IMR-90 (cell line): ENCODE data around the gene TBRG4. TPM values are rescaled to one million over a fixed set of nuclear protein-coding genes. Genes with fewer than 3 reads are reported as not detected.
A peak's percentile ranks its signal among the peaks of the same experiment; 100 is the strongest.

Source experiments
- ATAC-seq: fragments of 200-7000 bp; cut with Tn5 transposase; 2 replicates; pipeline ENCODE4 v1.9.1; 2020; ENCODE audit warnings: low read depth, mild to moderate bottlenecking, moderate library complexity
- BruUV-seq: library from RNA; stranded (reverse); fragments of 400-500 nt; replicated peaks from 2 replicates; lab custom pipeline; 2021; lab: Mats Ljungman, UMichigan
- CTCF ChIA-PET: fragments of 300-600 bp; formaldehyde crosslinking; extraction: SDS; loops from one replicate; lab custom pipeline; 2021; ENCODE audit warnings: antibody characterized with exemption; lab: Yijun Ruan, JAX
- POLR2A ChIA-PET: fragments of 300-600 bp; sonication (Branson Sonifier 250); formaldehyde crosslinking; loops from one replicate; lab custom pipeline; 2022; ENCODE audit warnings: antibody characterized with exemption; ENCODE audit not compliant: unreplicated experiment; lab: Charles Lee
- DNase-seq: peaks from one replicate; pipeline ENCODE4 v3.0.0; 2013
- H2AFZ ChIP-seq: replicated peaks from 2 replicates; pipeline ENCODE3; 2013; ENCODE audit warnings: low read length, mild to moderate bottlenecking; ENCODE audit not compliant: poor library complexity
- H2AK5ac ChIP-seq: 2 replicates; pipeline ENCODE4 v1.6.1; 2013; ENCODE audit warnings: low read depth, low read length, inconsistent platforms
- H2AK9ac ChIP-seq: replicated peaks from 2 replicates; pipeline ENCODE3; 2013; ENCODE audit warnings: mild to moderate bottlenecking, low read depth, low read length, moderate library complexity; ENCODE audit not compliant: poor library complexity
- H2BK120ac ChIP-seq: 2 replicates; pipeline ENCODE4 v1.6.1; 2013; ENCODE audit warnings: low read depth, low read length, inconsistent platforms
- H2BK15ac ChIP-seq: 3 replicates; pipeline ENCODE4 v1.6.1; 2013; ENCODE audit warnings: low read depth, low read length, inconsistent platforms
- H2BK20ac ChIP-seq: 2 replicates; pipeline ENCODE4 v1.6.1; 2013; ENCODE audit warnings: low read depth, mild to moderate bottlenecking, inconsistent platforms, low read length, moderate library complexity
- H2BK5ac ChIP-seq: 2 replicates; pipeline ENCODE4 v1.6.1; 2013; ENCODE audit warnings: mild to moderate bottlenecking, low read depth, low read length, inconsistent platforms; ENCODE audit not compliant: poor library complexity, severe bottlenecking
- H3K14ac ChIP-seq: replicated peaks from 2 replicates; pipeline ENCODE4 v1.6.1; 2013; ENCODE audit warnings: low read depth, low read length, inconsistent platforms
- H3K18ac ChIP-seq: 2 replicates; pipeline ENCODE4 v1.6.1; 2013; ENCODE audit warnings: low read depth, low read length, control low read depth
- H3K23ac ChIP-seq: 2 replicates; pipeline ENCODE4 v1.6.1; 2013; ENCODE audit warnings: low read depth, low read length, inconsistent platforms
- H3K27ac ChIP-seq: 2 replicates; pipeline ENCODE4 v1.5.1; 2013; ENCODE audit warnings: mild to moderate bottlenecking, control low read depth, low read length; ENCODE audit not compliant: insufficient read depth
- H3K27me3 ChIP-seq: 2 replicates; pipeline ENCODE4 v1.6.1; 2013; ENCODE audit warnings: low read length; ENCODE audit not compliant: control insufficient read depth, insufficient read depth
- H3K36me3 ChIP-seq: 2 replicates; pipeline ENCODE4 v1.6.1; 2013; ENCODE audit warnings: low read length, mixed read lengths; ENCODE audit not compliant: control insufficient read depth, insufficient read depth
- H3K4ac ChIP-seq: 2 replicates; pipeline ENCODE4 v1.6.1; 2013; ENCODE audit warnings: low read depth, low read length, inconsistent platforms
- H3K4me1 ChIP-seq: 2 replicates; pipeline ENCODE4 v1.6.1; 2013; ENCODE audit warnings: low read length, mixed read lengths; ENCODE audit not compliant: control insufficient read depth, insufficient read depth
- H3K4me2 ChIP-seq: 2 replicates; pipeline ENCODE4 v1.6.1; 2013; ENCODE audit warnings: low read depth, mild to moderate bottlenecking, control low read depth, low read length, moderate library complexity
- H3K4me3 ChIP-seq: 2 replicates; pipeline ENCODE4 v1.5.1; 2013; ENCODE audit warnings: low read depth, mild to moderate bottlenecking, control low read depth, low read length, moderate library complexity; ENCODE audit not compliant: insufficient read depth
- H3K56ac ChIP-seq: 2 replicates; pipeline ENCODE4 v1.6.1; 2013; ENCODE audit warnings: low read length, inconsistent platforms; ENCODE audit not compliant: insufficient read depth; ENCODE audit errors: extremely low read depth
- H3K79me1 ChIP-seq, 2 experiments: 2 replicates each; pipeline ENCODE4 v1.6.1; 2013; ENCODE audit warnings: low read length in 2 of 2, inconsistent platforms in 1 of 2, low read depth in 1 of 2
- H3K9ac ChIP-seq: 2 replicates; pipeline ENCODE4 v1.6.1; 2013; ENCODE audit warnings: low read depth, low read length, control low read depth
- H3K9me1 ChIP-seq: 2 replicates; pipeline ENCODE4 v1.6.1; 2013; ENCODE audit warnings: low read length, inconsistent platforms; ENCODE audit not compliant: insufficient read depth
- H3K9me3 ChIP-seq: 2 replicates; pipeline ENCODE4 v1.6.1; 2013; ENCODE audit warnings: low read length; ENCODE audit not compliant: control insufficient read depth, insufficient read depth
- H4K20me1 ChIP-seq: 2 replicates; pipeline ENCODE4 v1.6.1; 2013; ENCODE audit warnings: low read length, inconsistent platforms; ENCODE audit not compliant: insufficient read depth
- H4K5ac ChIP-seq: 2 replicates; pipeline ENCODE4 v1.6.1; 2013; ENCODE audit warnings: mild to moderate bottlenecking, low read depth, low read length, control low read depth
- H4K8ac ChIP-seq, 2 experiments: 2 replicates each; pipeline ENCODE4 v1.6.1; 2013; ENCODE audit warnings: low read depth in 2 of 2, low read length in 2 of 2, control low read depth in 1 of 2, inconsistent platforms in 1 of 2
- H4K91ac ChIP-seq: 2 replicates; pipeline ENCODE4 v1.6.1; 2013; ENCODE audit warnings: low read depth, low read length, inconsistent platforms; ENCODE audit not compliant: insufficient read depth
- CEBPB ChIP-seq: IDR thresholded peaks from 2 replicates; pipeline ENCODE4 v1.6.1; 2012; ENCODE audit warnings: low read depth, low read length, improper control_type of control experiment
- CHD1 ChIP-seq: IDR thresholded peaks from 2 replicates; pipeline ENCODE4 v1.6.1; 2012; ENCODE audit warnings: low read depth, low read length, improper control_type of control experiment
- FOS ChIP-seq: fragments of 150-350 bp; IDR thresholded peaks from 2 replicates; pipeline ENCODE4 v1.6.1; 2016; ENCODE audit warnings: low read depth, low read length
- MAFK ChIP-seq: IDR thresholded peaks from 2 replicates; pipeline ENCODE4 v1.6.1; 2012; ENCODE audit warnings: low read depth, low read length, improper control_type of control experiment
- MAZ ChIP-seq: IDR thresholded peaks from 2 replicates; pipeline ENCODE4 v1.6.1; 2012; ENCODE audit warnings: low read depth, mild to moderate bottlenecking, low read length, improper control_type of control experiment, moderate library complexity, borderline replicate concordance
- MXI1 ChIP-seq: IDR thresholded peaks from 2 replicates; pipeline ENCODE4 v1.6.1; 2012; ENCODE audit warnings: low read depth, mild to moderate bottlenecking, low read length, moderate library complexity, borderline replicate concordance
- NFE2L2 ChIP-seq: fragments of 150-350 bp; IDR thresholded peaks from 2 replicates; pipeline ENCODE4 v1.6.1; 2016; ENCODE audit warnings: low read depth, mild to moderate bottlenecking, low read length
- POLR2A ChIP-seq: IDR thresholded peaks from 2 replicates; pipeline ENCODE4 v1.6.1; 2012; ENCODE audit warnings: mild to moderate bottlenecking, low read depth, low read length
- RAD21 ChIP-seq: IDR thresholded peaks from 2 replicates; pipeline ENCODE4 v1.6.1; 2012; ENCODE audit warnings: low read length, improper control_type of control experiment
- RCOR1 ChIP-seq: IDR thresholded peaks from 2 replicates; pipeline ENCODE4 v1.6.1; 2012; ENCODE audit warnings: mild to moderate bottlenecking, low read length, improper control_type of control experiment; ENCODE audit not compliant: insufficient replicate concordance
- RFX5 ChIP-seq: IDR thresholded peaks from 2 replicates; pipeline ENCODE4 v1.8.0; 2012; ENCODE audit warnings: low read depth, mild to moderate bottlenecking, low read length, moderate library complexity
- SMC3 ChIP-seq: fragments of 150-350 bp; IDR thresholded peaks from 2 replicates; pipeline ENCODE4 v1.6.1; 2016; ENCODE audit warnings: low read depth, mild to moderate bottlenecking, antibody characterized with exemption, low read length, moderate library complexity
- USF2 ChIP-seq: fragments of 150-350 bp; IDR thresholded peaks from 2 replicates; pipeline ENCODE4 v1.6.1; 2017; ENCODE audit warnings: mild to moderate bottlenecking, antibody characterized with exemption, low read length, low read depth
- WGBS, 2 experiments: methylation state at CpG; one replicate each; pipeline versions ENCODE4 v1.1.5 to v1.1.7; 2013; ENCODE audit warnings: missing lambda C conversion rate in 2 of 2; ENCODE audit not compliant: insufficient read length in 1 of 2; ENCODE audit errors: extremely low coverage in 2 of 2; 5-methylcytosine and 5-hydroxymethylcytosine counted together
- dilution Hi-C: fragments of 300-500 bp; cut with HindIII; formaldehyde crosslinking; loops from one replicate; pipeline ENCODE4 v1.14.3; 2018; ENCODE audit warnings: low sequenced_read_pairs; ENCODE audit not compliant: unreplicated experiment
- in situ Hi-C: fragments of 300-500 bp; cut with MboI; formaldehyde crosslinking; loops from 3 replicates; pipeline ENCODE4 v1.14.3; 2019; ENCODE audit warnings: low sequenced_read_pairs, inconsistent platforms, mixed read lengths
- intact Hi-C: fragments of 100-400 bp; cut with micrococcal nuclease; formaldehyde crosslinking; loops from 2 replicates; pipeline ENCODE4 v1.10.0; 2022
- polyA plus RNA-seq, 3 experiments: library from polyadenylated mRNA; depleted of rRNA; stranded (reverse); fragments of >200 nt; gene quantifications; 2 replicates each; pipeline ENCODE4 v1.2.3, GENCODE V29; 2012; ENCODE audit warnings: low replicate concordance in 1 of 3
- total RNA-seq: library from RNA; depleted of rRNA; stranded (reverse); fragments of >200 nt; gene quantifications from 2 replicates; pipeline ENCODE4 v1.2.3, GENCODE V29; 2012
- TF ChIP-seq, protein P1 (sequence below): conservative IDR thresholded peaks from 2 replicates; pipeline ENCODE4 v1.5.1; 2012; ENCODE audit warnings: mild to moderate bottlenecking, low read depth, low read length, improper control_type of control experiment
- TF ChIP-seq, protein P2 (sequence below): fragments of 150-350 bp; IDR thresholded peaks from 2 replicates; pipeline ENCODE4 v1.6.1; 2016; ENCODE audit warnings: low read depth, mild to moderate bottlenecking, low read length, moderate library complexity, borderline replicate concordance

TBRG4 gene
- total and polyA plus RNA-seq, 2 of the 4 experiments (the other 2 are of a cell fraction): 71.6 to 77.6 TPM

DNA sequence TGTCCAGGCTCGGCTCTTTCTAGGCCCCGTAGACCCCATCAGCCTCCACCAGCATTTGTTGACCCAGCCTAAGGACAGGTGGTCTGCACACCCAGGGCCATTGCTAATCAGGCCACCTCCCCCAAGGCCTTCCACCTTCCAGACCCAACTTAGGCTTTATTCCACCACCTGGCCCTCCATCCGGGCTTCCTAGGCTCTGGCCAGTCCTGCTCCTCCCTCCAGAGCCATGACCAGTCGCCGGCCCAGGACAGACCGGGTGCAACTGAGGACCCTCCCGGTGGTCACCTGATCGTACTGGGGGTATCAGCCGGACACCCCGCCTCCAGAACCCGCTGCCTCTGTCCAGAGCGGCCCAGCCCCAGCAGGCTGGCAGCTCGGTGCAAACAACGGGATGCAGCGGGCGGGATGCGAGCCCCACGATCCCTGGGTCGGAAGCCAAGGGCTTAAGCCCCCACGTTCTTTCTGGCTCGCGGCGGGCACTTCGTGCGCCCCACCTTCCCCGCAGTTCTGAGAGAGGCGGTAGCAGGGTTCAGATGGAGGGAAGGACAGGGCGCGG is 23.3 kb downstream of the TBRG4 start:
- Histone ChIP-seq H3K36me3 (peaks cover 7% of the 10 kb centered on the region; the same call in 1 of the 2 replicates), H3K4me2 (peak overlapping the region; percentile 83), H4K5ac (0 out of 2 replicates have a peak overlapping the region, but pooled peaks have one; percentile 26), H2BK20ac (no peak overlapping the region), H2BK120ac (0 out of 2 replicates have a peak overlapping the region, but pooled peaks have one; percentile 8), H3K79me1 (peaks cover 0 to 8% of the 10 kb centered on the region in 2 experiments; a peak in 1 of 4 replicates), H2BK5ac (no peak overlapping the region), H3K4me1 (peaks cover 4% of the 10 kb centered on the region; the same call in 1 of the 2 replicates), H3K14ac (no peak overlapping the region; the same call in 1 of the 2 replicates), H2AK5ac (peak overlapping the region; percentile 82), H3K56ac (no peak overlapping the region), H2AFZ (peak overlapping the region; percentile 95), H3K18ac (no peak overlapping the region), H4K8ac (peak overlapping the region; percentile 40 to 54; a peak in 2 of 4 replicates), H3K27ac (no peak overlapping the region), H3K23ac (no peak overlapping the region), H3K9ac (peak overlapping the region; percentile 7; the same call in 1 of the 2 replicates), H2AK9ac (peak overlapping the region; percentile 94), H3K9me1 (peaks cover 4% of the 10 kb centered on the region; the same call in 1 of the 2 replicates), H2BK15ac (no peak overlapping the region), H3K4me3 (peak overlapping the region; percentile 62), H4K20me1 (no peaks in the 10 kb centered on the region), H3K9me3 (no peaks in the 10 kb centered on the region), H4K91ac (no peak overlapping the region; the same call in 1 of the 2 replicates), H3K27me3 (no peaks in the 10 kb centered on the region), H3K4ac (peak overlapping the region; percentile 35; the same call in 1 of the 2 replicates)
- ChIA-PET POLR2A (no interaction called here), CTCF (interaction anchor here (0.7 kb wide), 1 partner anchor 18 kb away, joined by 3 read pairs; no protein-coding TSS in a partner anchor)
- dilution Hi-C loops (no loop called here), intact Hi-C loops (no loop called here), in situ Hi-C loops (no loop called here)
- 26% methylated on average over 14 of the region's 29 CpGs; no CpG with 5 or more reads in 1 of the 2 experiments for WGBS, 2 experiments
- no TSS peak for BruUV-seq
- DNase-seq: no peak
- peak; percentile 5 for ATAC-seq
- TF ChIP-seq MAZ (no peak), RFX5 (no peak), RAD21 (no peak), MAFK (no peak), POLR2A (no peak), MXI1 (no peak), NFE2L2 (no peak), SMC3 (no peak), FOS (no peak), CHD1 (no peak), RCOR1 (no peak), CEBPB (no peak), USF2 (no peak)
- TF ChIP-seq, protein P1, sequence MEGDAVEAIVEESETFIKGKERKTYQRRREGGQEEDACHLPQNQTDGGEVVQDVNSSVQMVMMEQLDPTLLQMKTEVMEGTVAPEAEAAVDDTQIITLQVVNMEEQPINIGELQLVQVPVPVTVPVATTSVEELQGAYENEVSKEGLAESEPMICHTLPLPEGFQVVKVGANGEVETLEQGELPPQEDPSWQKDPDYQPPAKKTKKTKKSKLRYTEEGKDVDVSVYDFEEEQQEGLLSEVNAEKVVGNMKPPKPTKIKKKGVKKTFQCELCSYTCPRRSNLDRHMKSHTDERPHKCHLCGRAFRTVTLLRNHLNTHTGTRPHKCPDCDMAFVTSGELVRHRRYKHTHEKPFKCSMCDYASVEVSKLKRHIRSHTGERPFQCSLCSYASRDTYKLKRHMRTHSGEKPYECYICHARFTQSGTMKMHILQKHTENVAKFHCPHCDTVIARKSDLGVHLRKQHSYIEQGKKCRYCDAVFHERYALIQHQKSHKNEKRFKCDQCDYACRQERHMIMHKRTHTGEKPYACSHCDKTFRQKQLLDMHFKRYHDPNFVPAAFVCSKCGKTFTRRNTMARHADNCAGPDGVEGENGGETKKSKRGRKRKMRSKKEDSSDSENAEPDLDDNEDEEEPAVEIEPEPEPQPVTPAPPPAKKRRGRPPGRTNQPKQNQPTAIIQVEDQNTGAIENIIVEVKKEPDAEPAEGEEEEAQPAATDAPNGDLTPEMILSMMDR: no peak
- TF ChIP-seq, protein P2, sequence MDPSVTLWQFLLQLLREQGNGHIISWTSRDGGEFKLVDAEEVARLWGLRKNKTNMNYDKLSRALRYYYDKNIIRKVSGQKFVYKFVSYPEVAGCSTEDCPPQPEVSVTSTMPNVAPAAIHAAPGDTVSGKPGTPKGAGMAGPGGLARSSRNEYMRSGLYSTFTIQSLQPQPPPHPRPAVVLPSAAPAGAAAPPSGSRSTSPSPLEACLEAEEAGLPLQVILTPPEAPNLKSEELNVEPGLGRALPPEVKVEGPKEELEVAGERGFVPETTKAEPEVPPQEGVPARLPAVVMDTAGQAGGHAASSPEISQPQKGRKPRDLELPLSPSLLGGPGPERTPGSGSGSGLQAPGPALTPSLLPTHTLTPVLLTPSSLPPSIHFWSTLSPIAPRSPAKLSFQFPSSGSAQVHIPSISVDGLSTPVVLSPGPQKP: no peak
